HG02759 (cell line): ENCODE measurements around the gene CCDC12.

Experiments
- ATAC-seq: cut with Tn5 transposase; IDR thresholded peaks from one replicate; pipeline ENCODE4 v1.9.1; 2021; ENCODE audit warnings: mild to moderate bottlenecking, moderate library complexity; ENCODE audit not compliant: unreplicated experiment

The CCDC12 gene

DNA sequence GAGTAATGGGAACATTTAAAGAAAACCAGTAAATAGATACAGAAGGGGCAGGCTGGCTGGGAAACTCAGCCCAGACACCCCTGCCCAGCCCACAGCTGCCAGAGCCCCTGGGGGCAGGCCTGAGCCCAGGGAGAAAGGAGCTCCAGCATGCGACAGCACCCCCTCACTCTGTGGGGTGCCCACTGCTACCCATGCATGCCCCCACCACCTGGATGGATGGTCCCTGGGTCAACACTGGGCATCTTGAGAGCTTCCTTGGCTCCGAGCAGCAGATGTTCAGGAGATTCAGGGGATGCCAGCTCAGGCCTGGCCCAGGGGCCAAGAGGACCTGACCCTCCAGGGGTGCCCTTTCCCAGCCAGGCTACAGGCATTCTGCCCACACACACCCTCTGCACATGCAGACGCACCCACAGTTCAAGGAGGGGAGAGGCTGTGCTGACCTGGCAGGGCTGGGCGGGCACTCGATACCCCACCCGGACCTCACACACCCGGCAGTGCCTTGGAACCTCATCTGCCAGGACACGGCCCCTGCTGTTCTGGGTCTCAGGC, 67.5 kb downstream of the CCDC12 start:
- ATAC-seq, result peak; percentile 20

DNA sequence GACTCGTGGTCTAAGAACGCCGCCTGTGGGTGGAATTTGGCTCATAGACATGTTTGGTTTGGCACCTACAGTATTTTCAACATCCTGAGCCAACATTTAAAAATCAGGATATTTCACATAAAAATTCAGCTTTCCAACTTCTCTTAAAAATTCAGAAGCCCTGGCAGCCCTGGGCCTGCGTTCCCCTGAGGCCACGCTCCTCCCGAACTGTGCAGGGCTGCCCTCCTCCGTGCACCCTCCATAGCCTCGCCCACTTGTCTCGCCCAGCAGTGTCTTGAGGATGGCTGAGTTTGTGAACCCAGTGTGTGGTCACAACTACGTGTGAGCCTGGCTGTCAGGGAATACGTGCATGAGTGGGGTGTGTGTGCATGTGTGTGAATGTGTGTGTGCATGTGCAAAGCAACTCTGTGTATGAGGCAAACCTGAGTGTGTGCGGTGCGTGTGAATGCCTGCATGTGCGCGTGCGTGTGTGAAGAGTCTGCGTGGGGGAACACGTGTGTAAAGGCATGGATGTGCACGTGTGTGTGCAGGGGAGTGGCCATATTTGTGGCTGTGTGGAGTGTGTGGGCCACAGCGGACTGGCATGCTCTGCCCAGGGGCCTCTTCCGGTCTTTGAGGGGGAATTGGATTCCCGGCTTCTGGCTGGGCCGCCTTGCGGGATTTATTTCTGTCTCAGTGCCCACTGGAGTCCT, 68.1 kb downstream of the CCDC12 start:
- no peak for ATAC-seq

DNA sequence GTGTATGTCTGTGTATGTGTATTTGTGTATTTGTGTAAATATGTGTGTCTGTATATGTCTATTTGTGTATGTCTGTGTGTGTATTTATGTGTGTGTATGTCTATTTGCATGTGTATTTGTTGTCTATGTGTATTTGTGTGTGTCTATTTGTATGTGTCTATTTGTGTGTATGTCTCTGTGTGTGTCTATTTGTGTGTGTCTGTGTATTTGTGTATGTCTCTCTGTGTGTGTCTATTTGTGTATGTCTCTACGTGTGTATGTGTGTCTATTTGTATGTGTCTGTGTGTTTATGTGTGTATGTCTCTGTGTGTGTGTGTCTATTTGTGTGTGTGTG, 68.6 kb downstream of the CCDC12 start:
- ATAC-seq, result no peak

DNA sequence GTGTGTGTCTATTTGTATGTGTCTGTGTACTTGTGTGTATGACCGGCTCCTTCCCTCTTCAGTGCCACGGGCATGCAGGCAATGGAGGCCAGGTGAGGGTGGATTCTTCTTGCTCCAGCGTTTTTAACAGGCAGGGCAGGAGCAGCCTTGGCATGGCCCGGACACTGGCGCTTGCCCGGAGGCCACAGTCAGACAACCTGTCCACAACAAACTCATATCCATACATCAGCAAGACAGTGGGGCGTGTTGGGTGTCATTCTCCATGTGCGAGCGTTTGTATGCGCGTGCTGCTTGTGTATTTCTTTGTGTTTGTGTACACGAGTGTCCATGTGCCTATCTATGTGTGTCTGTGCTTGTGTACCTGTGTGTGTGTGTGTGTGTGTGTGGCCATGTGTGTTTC, 69.3 kb downstream of the CCDC12 start:
- ATAC-seq, result no peak

DNA sequence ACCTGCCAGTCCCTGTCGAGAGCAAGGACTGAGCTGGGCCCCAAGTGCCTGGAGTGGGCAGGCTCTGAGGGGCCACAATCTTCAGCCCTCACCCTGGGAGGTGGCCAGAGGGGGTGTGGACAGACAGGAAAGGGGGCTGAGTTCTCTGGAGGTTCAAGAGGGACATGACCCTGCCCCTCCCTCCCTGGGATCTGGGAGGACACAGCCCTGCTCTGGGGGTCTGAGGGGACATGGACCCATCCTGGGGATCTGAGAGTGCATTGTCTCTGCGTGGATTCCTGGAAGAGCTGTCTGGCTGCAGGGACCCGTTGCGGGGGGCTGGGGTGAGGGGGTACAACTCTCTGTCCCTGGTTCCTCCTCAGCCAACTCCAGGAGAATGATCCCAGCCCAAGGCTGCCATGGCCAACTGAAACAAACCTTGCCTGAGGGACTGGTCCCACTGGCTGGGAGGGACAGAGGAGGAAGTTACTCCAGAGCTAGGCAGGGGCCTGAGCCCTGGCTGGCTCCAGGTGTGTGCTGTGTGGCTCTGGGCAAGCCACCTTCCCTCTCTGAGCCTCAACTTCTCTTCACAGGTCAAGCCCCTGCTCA, 70.0 kb downstream of the CCDC12 start:
- ATAC-seq, result no peak

DNA sequence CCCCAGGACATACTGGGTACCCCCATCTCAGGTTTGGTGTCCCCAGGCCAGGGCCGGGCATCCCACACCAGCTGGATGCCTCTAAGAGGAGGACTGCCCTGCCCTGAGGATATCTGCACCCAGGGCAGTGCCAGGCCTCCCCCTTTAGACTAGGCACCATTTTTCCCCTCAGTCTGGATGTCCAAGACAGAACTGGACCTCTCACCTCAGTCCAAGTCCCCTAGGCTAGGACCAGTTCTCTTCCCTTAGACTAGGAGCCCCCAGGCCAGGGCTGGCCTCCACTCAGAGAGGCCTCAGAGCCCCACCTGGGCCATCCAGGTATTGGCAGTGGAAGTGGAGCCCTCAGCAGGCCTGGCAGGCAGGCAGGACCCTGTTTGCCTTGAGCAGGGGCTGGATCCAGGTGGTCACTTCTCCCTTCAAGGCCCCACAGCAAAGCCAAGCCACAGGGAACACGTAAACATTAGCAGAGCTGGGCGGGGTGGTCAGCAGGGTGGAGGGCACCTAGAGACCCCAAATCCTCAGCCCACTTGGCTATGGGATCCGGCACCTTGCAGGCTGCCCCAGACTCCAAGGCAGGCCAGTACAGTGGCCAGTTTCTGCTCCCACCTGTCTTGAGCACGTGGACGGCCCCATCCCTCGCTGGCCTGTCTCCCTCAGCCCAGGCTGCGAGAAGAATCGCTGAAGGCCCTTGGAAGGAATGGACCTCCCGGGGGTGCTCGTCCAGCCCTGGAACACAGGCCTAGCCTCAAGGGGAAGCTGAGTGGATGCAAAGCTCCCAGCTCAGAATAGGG, 70.7 kb downstream of the CCDC12 start:
- ATAC-seq, result no peak

DNA sequence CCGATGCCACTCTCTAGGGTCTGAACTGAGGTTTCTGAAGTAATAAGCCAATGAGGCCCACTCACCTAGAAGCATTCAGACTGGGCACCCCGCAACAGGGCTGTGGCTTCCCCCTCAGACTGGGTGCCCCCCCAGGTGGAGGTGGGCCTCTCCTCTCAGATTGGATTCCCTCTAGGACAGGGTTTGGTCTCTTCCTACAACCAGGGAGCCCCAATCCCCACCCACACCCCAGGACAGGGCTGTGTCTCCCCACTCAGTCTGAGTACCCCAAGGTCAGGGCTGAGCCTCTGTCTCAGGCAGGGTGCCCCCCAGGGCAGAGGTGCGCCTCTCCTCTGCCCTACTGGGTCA, 71.4 kb downstream of the CCDC12 start:
- no peak for ATAC-seq

DNA sequence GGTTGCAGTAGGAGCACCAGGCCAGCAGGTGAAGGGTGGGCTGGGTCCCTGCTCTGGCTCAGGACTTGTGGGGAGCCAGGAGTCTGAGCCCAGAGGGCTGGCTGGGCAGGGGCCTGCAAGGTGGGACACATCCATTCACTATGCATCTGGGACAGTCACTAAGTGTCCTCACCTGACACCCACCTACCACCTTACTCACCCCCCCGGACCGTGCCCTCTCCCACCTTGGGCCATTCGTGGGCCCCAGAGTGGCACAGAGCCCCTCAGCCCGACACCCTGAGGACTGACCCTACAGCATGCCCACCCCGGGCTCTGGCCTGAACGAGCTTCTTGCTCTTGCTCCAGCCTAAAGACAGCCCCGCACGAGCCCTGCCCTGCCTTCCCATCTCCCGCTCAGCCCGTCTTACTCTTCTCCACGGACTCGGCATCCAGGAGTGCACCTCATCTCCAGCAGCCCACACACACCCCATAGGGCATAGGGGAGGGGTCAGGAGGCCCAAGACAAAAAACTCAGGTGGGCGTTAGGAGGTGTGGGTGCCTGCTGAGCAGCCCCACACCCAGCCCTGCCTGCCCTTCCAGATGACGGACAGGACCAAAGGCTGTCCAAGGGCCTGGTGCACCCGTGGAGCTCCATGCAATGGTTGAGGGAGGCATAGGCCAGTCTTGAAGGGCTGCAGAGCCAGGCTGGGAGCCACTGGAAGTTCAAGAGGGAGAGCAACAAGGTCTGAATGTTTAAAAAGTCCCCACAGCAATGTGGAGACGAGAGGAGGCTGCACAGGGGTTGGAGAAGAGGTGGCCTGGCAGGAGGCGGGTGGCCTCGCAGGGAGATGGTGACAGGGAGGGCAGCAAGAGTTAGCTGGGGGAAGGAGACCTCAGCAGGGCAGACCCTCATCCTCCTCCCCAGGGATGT, 72.0 kb downstream of the CCDC12 start:
- ATAC-seq, result no peak

DNA sequence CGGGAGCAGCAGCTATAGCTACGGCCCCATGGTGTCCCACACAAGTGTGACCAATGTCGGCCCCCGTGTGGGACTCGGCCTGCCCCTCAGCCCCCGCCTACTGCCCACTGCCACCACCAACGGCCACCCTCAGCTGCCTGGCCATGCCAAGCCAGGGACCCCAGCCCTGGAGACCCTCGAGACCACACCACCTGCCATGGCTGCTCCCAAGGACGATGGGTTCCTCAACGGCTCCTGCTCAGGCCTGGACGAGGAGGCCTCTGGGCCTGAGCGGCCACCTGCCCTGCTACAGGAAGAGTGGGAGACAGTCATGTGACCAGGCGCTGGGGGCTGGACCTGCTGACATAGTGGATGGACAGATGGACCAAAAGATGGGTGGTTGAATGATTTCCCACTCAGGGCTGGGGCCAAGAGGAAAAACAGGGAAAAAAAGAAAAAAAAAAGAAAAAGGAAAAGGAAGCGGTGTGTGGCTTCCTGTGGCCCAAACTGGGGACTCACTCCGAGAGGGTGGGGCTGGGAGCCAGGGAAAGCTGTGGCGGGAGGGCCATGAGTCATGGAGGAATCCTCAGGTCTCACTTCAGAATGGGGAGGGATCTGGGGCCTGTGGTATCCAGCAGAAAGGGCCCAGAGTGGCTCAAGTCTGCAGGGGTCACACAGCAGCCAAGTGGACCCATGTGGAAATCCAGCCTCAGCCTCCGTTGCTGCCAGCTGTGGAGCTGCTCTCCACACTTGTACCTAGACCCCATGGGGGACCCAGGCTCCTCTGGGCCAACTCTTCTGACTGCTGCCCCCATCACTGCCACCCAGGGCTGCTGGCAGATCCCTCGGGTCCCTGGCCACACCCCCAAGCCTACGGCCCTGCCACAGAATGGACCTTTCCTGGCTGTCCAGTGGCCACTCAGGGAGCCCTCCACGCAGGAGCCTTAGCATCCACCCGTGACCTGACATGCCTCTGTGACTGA, 72.9 kb downstream of the CCDC12 start:
- ATAC-seq, result no peak

DNA sequence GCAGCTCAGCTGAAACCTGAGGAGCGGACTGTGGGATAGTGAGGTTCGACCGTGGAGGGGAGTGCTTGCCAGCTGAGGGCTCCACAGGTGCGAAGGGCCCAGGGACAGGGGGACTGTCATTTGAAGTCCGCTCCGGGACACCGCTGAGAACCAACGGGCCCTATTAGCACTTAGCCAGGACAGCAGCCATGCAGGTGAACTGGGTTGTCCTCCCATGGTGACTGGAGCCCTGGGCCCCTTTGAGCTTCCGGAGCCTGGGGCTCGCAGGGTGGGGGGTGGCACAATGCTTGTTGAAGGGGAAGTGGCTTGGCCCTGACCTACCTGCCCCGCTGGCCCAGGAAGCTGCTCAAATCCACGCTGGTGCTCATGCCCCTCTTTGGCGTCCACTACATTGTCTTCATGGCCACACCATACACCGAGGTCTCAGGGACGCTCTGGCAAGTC, 74.3 kb downstream of the CCDC12 start:
- no peak for ATAC-seq

DNA sequence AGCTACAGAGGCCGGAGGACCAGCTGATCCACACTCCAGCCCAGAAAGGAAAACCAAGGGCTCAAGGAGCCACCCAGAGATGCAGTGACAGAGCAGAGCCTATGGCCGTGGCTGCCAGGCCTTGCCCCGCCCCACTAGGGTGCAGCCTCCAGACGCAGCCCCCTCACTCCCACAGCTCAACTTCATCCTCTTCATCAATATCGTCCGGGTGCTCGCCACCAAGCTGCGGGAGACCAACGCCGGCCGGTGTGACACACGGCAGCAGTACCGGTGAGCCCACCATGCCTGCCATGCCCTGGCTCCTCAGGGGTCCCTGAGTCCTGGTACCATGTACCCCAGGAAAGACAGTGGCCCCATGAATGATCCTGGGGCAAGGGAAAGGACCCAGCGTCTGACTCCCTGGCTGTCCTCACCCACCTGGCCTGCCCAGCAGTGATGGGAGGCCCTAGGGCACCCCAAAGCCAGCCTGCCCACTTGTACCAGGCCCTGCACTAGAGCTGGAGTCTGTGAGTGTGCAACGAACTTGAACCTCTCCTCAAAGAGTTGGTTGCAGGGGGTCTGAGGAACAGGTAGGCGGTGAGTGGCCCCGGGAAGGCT, 74.9 kb downstream of the CCDC12 start:
- ATAC-seq, result no peak

DNA sequence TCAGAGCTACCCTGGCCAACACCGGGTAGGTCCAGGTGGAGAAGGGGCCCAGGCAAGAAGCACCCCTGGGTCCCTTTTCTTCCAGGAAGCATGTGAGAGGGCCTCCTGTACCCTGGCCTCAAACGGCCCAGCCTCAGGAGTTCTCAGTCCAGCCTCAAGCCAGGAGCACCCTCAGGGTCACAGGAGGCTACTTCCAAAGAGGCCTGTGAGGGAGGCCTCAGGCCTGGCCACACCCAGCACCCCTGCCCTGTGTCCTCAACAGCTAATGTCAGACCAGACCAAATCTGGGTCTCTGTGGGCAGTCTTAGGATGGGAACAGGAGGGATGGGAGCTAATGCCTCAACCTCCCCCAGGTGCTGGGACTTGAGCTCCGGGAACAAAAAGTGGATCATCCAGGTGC, 75.5 kb downstream of the CCDC12 start:
- ATAC-seq, result no peak

DNA sequence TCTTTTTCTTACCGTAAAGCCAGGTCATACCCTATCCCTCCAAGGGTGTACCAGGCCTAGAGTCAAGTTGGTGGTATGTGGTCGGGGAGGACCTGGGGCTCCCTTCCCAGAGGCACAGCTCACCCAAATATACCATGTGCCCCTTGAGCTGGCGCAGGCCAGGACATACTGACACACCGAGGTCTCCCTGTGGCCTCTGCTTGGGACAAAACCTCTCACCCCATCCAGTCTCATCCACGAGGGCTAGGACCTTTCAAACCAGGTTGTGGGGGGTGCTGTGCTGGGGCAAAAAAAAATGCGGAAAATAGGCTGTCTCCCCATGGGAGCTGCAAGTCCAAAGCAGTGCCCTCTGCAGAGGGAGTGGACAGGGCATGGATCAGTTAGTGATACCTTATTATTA, 76.2 kb downstream of the CCDC12 start:
- no peak for ATAC-seq

DNA sequence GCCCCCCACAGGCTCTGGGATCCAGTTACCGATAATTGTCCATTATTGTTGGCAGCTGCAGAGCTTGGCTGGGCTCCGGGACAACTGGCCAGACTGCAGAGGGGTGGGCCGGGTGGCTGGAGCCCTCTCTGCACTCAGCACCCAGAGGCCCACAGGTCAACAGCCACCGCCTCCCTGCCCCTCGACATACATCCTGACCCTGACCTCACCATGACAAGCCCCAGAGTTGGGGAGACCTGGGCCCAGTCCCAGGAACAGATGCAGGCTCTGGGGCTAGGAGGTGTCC, 76.6 kb downstream of the CCDC12 start:
- ATAC-seq, result no peak

DNA sequence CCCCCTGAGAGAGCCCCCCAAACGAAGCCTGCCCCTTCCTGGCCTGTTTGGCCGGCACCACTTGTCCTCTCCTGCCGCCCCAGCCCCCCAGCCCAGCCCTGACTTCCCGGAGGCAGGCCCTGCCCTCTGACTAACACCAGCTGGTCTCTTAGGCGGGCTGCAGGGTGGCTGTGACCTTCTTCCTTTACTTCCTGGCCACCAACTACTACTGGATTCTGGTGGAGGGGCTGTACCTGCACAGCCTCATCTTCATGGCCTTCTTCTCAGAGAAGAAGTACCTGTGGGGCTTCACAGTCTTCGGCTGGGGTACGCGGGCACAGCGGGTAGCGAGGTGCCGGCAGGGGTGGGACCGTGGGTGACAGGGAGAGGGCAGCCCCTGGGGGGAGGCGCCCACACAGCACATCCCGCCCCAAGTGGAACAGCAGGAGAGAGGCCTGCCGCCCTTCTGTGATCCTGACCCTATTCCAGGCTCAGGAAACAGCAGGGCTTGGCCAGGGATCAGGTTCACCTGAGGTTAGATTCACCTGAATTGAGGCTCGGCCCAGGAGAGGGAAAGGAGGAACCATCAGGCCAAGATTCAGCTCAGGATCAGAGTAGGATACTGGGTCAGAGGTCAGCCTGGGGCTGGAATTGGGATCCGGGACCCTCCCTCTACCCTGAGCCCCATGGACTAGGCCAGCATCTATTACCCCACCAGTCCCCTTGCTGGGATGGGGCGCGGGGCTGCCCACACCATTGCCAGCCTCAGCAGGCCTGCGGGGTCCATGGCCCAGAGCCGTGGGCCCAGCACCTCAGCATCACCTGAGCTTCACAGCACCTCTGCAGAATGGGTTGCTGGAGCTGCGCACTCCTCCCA, 77.2 kb downstream of the CCDC12 start:
- ATAC-seq, result no peak

DNA sequence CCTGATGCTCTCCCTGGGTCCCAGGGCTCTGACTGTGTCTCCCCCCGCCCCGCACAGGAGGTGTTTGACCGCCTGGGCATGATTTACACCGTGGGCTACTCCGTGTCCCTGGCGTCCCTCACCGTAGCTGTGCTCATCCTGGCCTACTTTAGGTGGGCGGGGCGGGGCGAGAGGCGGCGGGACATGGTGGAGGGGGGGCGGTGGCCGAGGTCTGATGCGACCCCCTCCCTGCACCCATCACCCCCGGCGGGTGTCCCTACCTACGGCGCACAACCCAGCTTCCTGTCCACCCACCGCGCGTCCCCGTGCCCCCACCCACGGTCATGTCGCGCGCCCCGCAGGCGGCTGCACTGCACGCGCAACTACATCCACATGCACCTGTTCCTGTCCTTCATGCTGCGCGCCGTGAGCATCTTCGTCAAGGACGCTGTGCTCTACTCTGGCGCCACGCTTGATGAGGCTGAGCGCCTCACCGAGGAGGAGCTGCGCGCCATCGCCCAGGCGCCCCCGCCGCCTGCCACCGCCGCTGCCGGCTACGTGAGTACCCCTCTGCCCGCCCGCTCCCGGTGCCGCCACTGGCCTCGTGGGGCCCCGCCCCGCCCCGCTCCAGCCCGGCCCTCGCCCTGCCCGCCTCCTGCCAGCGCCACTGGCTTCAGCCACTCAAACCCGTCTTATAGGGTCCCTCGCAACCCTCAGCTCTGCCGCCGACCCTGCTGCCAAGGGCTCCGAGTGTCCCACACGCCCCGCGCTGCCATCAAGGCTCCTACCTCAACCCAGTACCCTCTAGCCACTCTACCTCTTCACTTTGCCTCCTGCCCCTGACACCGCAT, 78.0 kb downstream of the CCDC12 start:
- ATAC-seq, result no peak

DNA sequence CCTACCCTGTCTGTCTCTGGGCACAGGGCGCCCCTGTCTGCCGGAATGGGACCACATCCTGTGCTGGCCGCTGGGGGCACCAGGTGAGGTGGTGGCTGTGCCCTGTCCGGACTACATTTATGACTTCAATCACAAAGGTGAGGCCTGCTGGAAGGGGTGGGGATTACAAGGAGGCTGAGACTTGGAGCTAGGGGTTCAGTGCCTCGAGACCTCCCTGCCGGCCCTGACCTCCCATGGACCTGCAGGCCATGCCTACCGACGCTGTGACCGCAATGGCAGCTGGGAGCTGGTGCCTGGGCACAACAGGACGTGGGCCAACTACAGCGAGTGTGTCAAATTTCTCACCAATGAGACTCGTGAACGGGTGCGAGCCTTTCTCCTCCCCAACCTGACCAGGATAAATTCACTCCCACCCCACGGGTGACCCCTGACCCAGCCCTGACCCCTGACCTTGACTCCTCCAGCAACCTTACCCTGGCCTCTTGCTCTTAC, 78.7 kb downstream of the CCDC12 start:
- no peak for ATAC-seq

DNA sequence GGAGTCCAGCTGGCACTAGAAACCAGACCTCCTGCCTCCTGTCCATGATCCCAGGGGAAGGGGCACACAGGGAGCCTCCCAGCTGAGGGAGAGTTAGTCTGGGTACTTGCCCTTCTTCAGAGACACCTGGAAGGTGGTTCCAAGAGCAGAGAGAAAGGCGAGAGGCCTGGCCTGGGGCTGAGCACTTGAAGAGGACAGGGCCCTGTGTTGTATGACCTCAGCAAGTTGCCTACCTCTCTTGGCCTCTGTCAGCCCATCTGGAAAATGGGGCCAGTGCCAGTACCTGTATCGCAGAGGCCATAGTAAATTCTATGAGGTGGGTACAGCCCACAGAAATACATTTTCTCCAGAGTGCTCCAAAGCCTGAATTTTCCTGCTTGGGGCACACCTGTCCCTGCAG, 79.5 kb downstream of the CCDC12 start:
- ATAC-seq, result no peak
